HCT116 (cell line): Measurements from ENCODE around the gene SNX19. TPM values are rescaled to one million over a fixed set of nuclear protein-coding genes. Genes with fewer than 3 reads are reported as not detected.

ENCODE experiments used
- ATAC-seq: fragments of 200-7000 bp; cut with Tn5 transposase; 2 replicates; pipeline ENCODE4 v1.9.1; 2020; ENCODE audit warnings: mild to moderate bottlenecking, moderate library complexity
- BruUV-seq: library from RNA; stranded (reverse); fragments of 400-500 nt; replicated peaks from 2 replicates; lab custom pipeline; 2021; lab: Mats Ljungman, UMichigan
- CTCF ChIA-PET: fragments of 300-600 bp; sonication (Branson Sonifier 250); formaldehyde crosslinking; loops from one replicate; lab custom pipeline; 2021; ENCODE audit warnings: antibody characterized with exemption; lab: Charles Lee
- POLR2A ChIA-PET: fragments of 300-600, 350-600 bp; sonication (Branson Sonifier 250); formaldehyde crosslinking; loops from one replicate; lab custom pipeline; 2021; ENCODE audit warnings: antibody characterized with exemption; lab: Charles Lee
- RAD21 ChIA-PET, 2 experiments: fragments of 300-600 bp; sonication (Branson Sonifier 250); formaldehyde crosslinking; loops; one replicate each; lab custom pipeline; 2023; ENCODE audit warnings: low total read pairs in 2 of 2; ENCODE audit not compliant: uncharacterized antibody in 2 of 2, unreplicated experiment in 2 of 2, low non-redundant PET in 1 of 2; lab: Charles Lee
- DNase-seq: peaks from one replicate; pipeline ENCODE4 v3.0.0-alpha.2; 2010; ENCODE audit warnings: low read depth, low spot score
- H2AFZ ChIP-seq: fragments of 200-600 bp; shearing (Covaris generic), sonication (generic); 2 replicates; pipeline ENCODE4 v1.6.1; 2017; ENCODE audit warnings: low read depth, mixed run types, mixed read lengths, antibody characterized with exemption, low read length; ENCODE audit not compliant: poor library complexity, severe bottlenecking
- H3K27ac ChIP-seq: 2 replicates; pipeline ENCODE4 v1.5.1; 2012; ENCODE audit warnings: low read depth, low read length
- H3K27me3 ChIP-seq: fragments of 200-600 bp; sonication (generic); 2 replicates; pipeline ENCODE4 v1.6.1; 2016; ENCODE audit warnings: mixed run types, low read length, mixed read lengths; ENCODE audit not compliant: insufficient read depth
- H3K36me3 ChIP-seq, 2 experiments: fragments of 200-500 bp in 1 of 2; fragments of 200-600 bp in 1 of 2; sonication (Bioruptor generic) in 1 of 2; sonication (generic) in 1 of 2; 2 replicates each; pipeline versions ENCODE4 v1.5.1 to v1.6.1; 2014 to 2016; ENCODE audit warnings: low read length in 2 of 2, inconsistent platforms in 1 of 2, mixed read lengths in 1 of 2, mixed run types in 1 of 2; ENCODE audit not compliant: insufficient read depth in 2 of 2, control insufficient read depth in 1 of 2
- H3K4me1 ChIP-seq, 2 experiments: fragments of 200-600 bp in 1 of 2; sonication (generic) in 1 of 2; 2 replicates each; pipeline versions ENCODE4 v1.5.1 to v1.6.1; 2012 to 2017; ENCODE audit warnings: low read length in 2 of 2, inconsistent platforms in 1 of 2, mild to moderate bottlenecking in 1 of 2, mixed read lengths in 1 of 2, mixed run types in 1 of 2, moderate library complexity in 1 of 2; ENCODE audit not compliant: insufficient read depth in 2 of 2, control insufficient read depth in 1 of 2
- H3K4me2 ChIP-seq: fragments of 200-600 bp; sonication (generic); 2 replicates; pipeline ENCODE4 v1.6.1; 2017; ENCODE audit warnings: mixed run types, low read length, mixed read lengths
- H3K4me3 ChIP-seq, 2 experiments: fragments of 200-600 bp in 1 of 2; sonication (generic) in 1 of 2; replicated peaks in 1 of 2; 2 replicates each; pipeline ENCODE4 v1.5.1; 2011 to 2016; ENCODE audit warnings: low read length in 2 of 2, control low read depth in 1 of 2, low read depth in 1 of 2, mild to moderate bottlenecking in 1 of 2, mixed read lengths in 1 of 2, mixed run types in 1 of 2
- H3K79me2 ChIP-seq: fragments of 200-600 bp; sonication (generic); 2 replicates; pipeline ENCODE4 v1.6.1; 2017; ENCODE audit warnings: mild to moderate bottlenecking, mixed run types, low read length, moderate library complexity, mixed read lengths; ENCODE audit not compliant: insufficient read depth
- H3K9ac ChIP-seq: fragments of 200-600 bp; sonication (generic); 2 replicates; pipeline ENCODE4 v1.6.1; 2016; ENCODE audit warnings: low read length, mixed read lengths
- H3K9me2 ChIP-seq: fragments of 200-600 bp; sonication (generic), shearing (Covaris generic); 2 replicates; pipeline ENCODE4 v1.6.1; 2017; ENCODE audit warnings: mixed run types, mild to moderate bottlenecking, moderate library complexity; ENCODE audit not compliant: insufficient read depth
- H3K9me3 ChIP-seq, 2 experiments: fragments of 200-500 bp in 1 of 2; fragments of 200-600 bp in 1 of 2; sonication (Bioruptor generic) in 1 of 2; sonication (generic) in 1 of 2; 2 replicates each; pipeline ENCODE4 v1.6.1; 2014 to 2017; ENCODE audit warnings: low read length in 2 of 2, mixed read lengths in 2 of 2, inconsistent platforms in 1 of 2, low read depth in 1 of 2, mild to moderate bottlenecking in 1 of 2, mixed run types in 1 of 2, moderate library complexity in 1 of 2; ENCODE audit not compliant: control insufficient read depth in 1 of 2, insufficient read depth in 1 of 2
- H4K20me1 ChIP-seq: fragments of 200-600 bp; sonication (generic), shearing (Covaris generic); 2 replicates; pipeline ENCODE4 v1.6.1; 2017; ENCODE audit warnings: mixed run types, mild to moderate bottlenecking, moderate library complexity; ENCODE audit not compliant: insufficient read depth
- CEBPB ChIP-seq: IDR thresholded peaks from 2 replicates; pipeline ENCODE4 v1.6.1; 2012; ENCODE audit warnings: low read depth
- CTCF ChIP-seq, 3 experiments: fragments of 200-600 bp in 1 of 3; sonication (generic) in 1 of 3; IDR thresholded peaks in 2 of 3; conservative IDR thresholded peaks in 1 of 3; 2 replicates each; pipeline ENCODE4 v1.5.1; 2012 to 2017; ENCODE audit warnings: low read depth in 2 of 3, low read length in 2 of 3, antibody characterized with exemption in 1 of 3, borderline replicate concordance in 1 of 3, control low read depth in 1 of 3, mild to moderate bottlenecking in 1 of 3, mixed read lengths in 1 of 3, mixed run types in 1 of 3, moderate library complexity in 1 of 3; ENCODE audit not compliant: insufficient read depth in 1 of 3
- ELF1 ChIP-seq: IDR thresholded peaks from 2 replicates; pipeline ENCODE4 v1.6.1; 2012; ENCODE audit warnings: low read depth, borderline replicate concordance
- EZH2 ChIP-seq: fragments of 200-600 bp; sonication (generic); IDR thresholded peaks from 2 replicates; pipeline ENCODE4 v1.6.1; 2017; ENCODE audit warnings: antibody characterized with exemption, mixed run types
- EZH2phosphoT487 ChIP-seq: fragments of 200-600 bp; IDR thresholded peaks from 2 replicates; pipeline ENCODE4 v1.6.1; 2018; ENCODE audit warnings: antibody characterized with exemption, borderline replicate concordance
- FOSL1 ChIP-seq: IDR thresholded peaks from 2 replicates; pipeline ENCODE4 v1.6.1; 2012; ENCODE audit warnings: low read depth
- POLR2A ChIP-seq: IDR thresholded peaks from 2 replicates; pipeline ENCODE4 v1.7.0; 2011; ENCODE audit warnings: borderline replicate concordance; ENCODE audit not compliant: insufficient read depth, insufficient read length; ENCODE audit errors: extremely low read depth
- POLR2AphosphoS5 ChIP-seq: IDR thresholded peaks from 2 replicates; pipeline ENCODE4 v1.6.1; 2011; ENCODE audit warnings: mild to moderate bottlenecking, low read depth, low read length, moderate library complexity
- RAD21 ChIP-seq: IDR thresholded peaks from 2 replicates; pipeline ENCODE4 v1.6.1; 2012; ENCODE audit warnings: low read depth, mild to moderate bottlenecking
- REST ChIP-seq: IDR thresholded peaks from 2 replicates; pipeline ENCODE4 v1.6.1; 2012; ENCODE audit warnings: low read depth
- SIN3A ChIP-seq: IDR thresholded peaks from 2 replicates; pipeline ENCODE4 v1.6.1; 2012; ENCODE audit warnings: low read depth
- SP1 ChIP-seq: IDR thresholded peaks from 2 replicates; pipeline ENCODE4 v1.6.1; 2012; ENCODE audit warnings: low read depth
- SRF ChIP-seq: IDR thresholded peaks from 2 replicates; pipeline ENCODE4 v1.6.1; 2012; ENCODE audit warnings: low read depth
- TCF7L2 ChIP-seq: IDR thresholded peaks from 2 replicates; pipeline ENCODE4 v1.7.0; 2011; ENCODE audit warnings: borderline replicate concordance, inconsistent platforms; ENCODE audit not compliant: insufficient read depth, insufficient read length; ENCODE audit errors: extremely low read depth
- ZFX ChIP-seq: fragments of 450-650 bp; IDR thresholded peaks from 2 replicates; pipeline ENCODE4 v1.6.1; 2017
- intact Hi-C: fragments of 100-400 bp; cut with micrococcal nuclease; formaldehyde crosslinking; loops from 2 replicates; pipeline ENCODE4 v1.10.0; 2022
- total RNA-seq: library from RNA; stranded (reverse); gene quantifications from one replicate; pipeline ENCODE4 v1.2.1, GENCODE V29; 2021; ENCODE audit not compliant: unreplicated experiment
- TF ChIP-seq, protein P1 (sequence below): IDR thresholded peaks from 2 replicates; pipeline ENCODE4 v1.6.1; 2012
- TF ChIP-seq, protein P2 (sequence below): IDR thresholded peaks from 2 replicates; pipeline ENCODE4 v1.6.1; 2012
- TF ChIP-seq, protein P3 (sequence below): IDR thresholded peaks from 2 replicates; pipeline ENCODE4 v1.6.1; 2011; ENCODE audit warnings: mild to moderate bottlenecking, low read length, moderate library complexity; ENCODE audit not compliant: insufficient replicate concordance; ENCODE audit errors: extremely low read depth

Gene SNX19
- total RNA-seq, 1 experiment from 2014 or later: 25.2 TPM

DNA sequence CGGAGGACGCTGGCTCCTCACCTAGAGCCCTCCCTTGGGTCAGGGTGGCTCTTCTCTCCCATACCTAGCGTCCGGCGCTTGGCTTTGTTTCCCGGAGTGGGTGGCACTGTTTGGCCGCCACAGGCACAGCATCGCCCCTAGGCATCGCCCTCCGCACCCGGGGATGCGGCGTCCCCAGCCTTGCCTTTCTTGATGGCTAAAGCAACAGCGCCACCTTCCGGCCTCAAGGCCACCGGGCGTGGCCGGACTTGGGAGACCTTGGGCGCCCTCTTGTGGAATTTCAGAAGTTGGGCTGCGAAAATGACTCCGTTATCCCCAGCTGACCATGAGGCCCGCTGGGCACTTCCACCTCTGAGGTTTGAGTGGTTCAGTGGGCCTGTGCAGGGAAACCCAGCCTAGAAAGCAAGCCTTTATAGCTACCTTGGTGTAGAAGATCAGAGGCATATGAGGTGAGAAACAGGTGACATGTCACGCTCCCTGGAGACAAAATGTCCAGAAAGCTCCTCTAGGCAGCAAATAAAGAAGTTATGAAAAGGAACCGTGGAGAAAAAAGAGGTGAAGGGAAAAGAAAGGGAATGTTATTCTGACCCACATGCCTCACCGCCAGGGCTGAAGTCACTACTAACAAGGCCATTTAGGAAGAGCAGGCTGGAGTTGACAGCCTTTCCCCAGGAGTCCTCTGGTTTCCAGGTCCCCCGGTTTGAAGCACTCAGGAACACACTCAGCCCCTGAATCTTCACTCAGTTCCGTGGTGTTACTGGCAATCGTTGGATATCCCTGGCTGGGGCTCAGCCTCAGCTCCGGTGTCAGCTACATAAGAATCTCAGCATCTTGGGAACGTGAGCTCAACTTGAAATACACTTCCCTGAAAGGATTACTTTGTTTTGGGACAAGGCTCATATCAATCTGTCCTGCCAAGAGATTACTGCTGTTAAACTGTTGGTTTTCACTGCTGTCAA, 54.1 kb downstream of the SNX19 start:
- no peak overlapping the region for H3K9ac ChIP-seq
- ChIA-PET CTCF (interaction anchor here (0.8 to 7.2 kb wide), 19 partner anchors 10 to 649 kb away, joined by 3 to 150 read pairs (median 4); partner anchors contain the start of genes ADAMTS15 and SNX19), RAD21 (interaction anchor here (1.0 to 3.6 kb wide), 3 partner anchors 427 to 431 kb away, joined by 4 to 12 read pairs (median 6); no protein-coding TSS in a partner anchor), POLR2A (interaction anchor here (1.0 kb wide), 1 partner anchor 431 kb away, joined by 3 read pairs; no protein-coding TSS in a partner anchor)
- intact Hi-C loops: loop anchor here (1.0 kb wide), 3 partner anchors 32 to 649 kb away; no protein-coding TSS in a partner anchor
- ATAC-seq (peak; percentile 94), DNase-seq (peak; percentile 90)
- no peak overlapping the region for H3K4me2 ChIP-seq
- H3K4me3 ChIP-seq: no peak overlapping the region
- H3K36me3 ChIP-seq: no peaks in the 10 kb centered on the region
- BruUV-seq: no TSS peak
- no peaks in the 10 kb centered on the region for H3K9me3 ChIP-seq
- H3K9me2 ChIP-seq: no peaks in the 10 kb centered on the region
- no peaks in the 10 kb centered on the region for H3K79me2 ChIP-seq
- H4K20me1 ChIP-seq: no peaks in the 10 kb centered on the region
- no peaks in the 10 kb centered on the region for H3K27me3 ChIP-seq
- H3K27ac ChIP-seq: no peak overlapping the region
- no peaks in the 10 kb centered on the region for H3K4me1 ChIP-seq
- no peak overlapping the region for H2AFZ ChIP-seq
- TF ChIP-seq CEBPB (no peak), ZFX (no peak), CTCF (IDR thresholded peaks at IDR 0.05 in 2 of 3, conservative IDR thresholded peaks at IDR 0.05 in 1 of 3; ENCODE audit: borderline replicate concordance in 1 of 3, insufficient read depth in 1 of 3, low read depth in 2 of 3, low read length in 2 of 3) (peak; percentile 99 to 100 (median 99)), RAD21 (peak; percentile 100), FOSL1 (no peak), EZH2 (no peak), POLR2A (no peak), POLR2AphosphoS5 (no peak), REST (no peak), EZH2phosphoT487 (no peak), SIN3A (no peak), TCF7L2 (no peak), ELF1 (no peak), SRF (no peak), SP1 (no peak)
- TF ChIP-seq, protein P1, sequence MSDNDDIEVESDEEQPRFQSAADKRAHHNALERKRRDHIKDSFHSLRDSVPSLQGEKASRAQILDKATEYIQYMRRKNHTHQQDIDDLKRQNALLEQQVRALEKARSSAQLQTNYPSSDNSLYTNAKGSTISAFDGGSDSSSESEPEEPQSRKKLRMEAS: no peak
- TF ChIP-seq, protein P2, sequence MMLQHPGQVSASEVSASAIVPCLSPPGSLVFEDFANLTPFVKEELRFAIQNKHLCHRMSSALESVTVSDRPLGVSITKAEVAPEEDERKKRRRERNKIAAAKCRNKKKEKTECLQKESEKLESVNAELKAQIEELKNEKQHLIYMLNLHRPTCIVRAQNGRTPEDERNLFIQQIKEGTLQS: no peak
- TF ChIP-seq, protein P3, sequence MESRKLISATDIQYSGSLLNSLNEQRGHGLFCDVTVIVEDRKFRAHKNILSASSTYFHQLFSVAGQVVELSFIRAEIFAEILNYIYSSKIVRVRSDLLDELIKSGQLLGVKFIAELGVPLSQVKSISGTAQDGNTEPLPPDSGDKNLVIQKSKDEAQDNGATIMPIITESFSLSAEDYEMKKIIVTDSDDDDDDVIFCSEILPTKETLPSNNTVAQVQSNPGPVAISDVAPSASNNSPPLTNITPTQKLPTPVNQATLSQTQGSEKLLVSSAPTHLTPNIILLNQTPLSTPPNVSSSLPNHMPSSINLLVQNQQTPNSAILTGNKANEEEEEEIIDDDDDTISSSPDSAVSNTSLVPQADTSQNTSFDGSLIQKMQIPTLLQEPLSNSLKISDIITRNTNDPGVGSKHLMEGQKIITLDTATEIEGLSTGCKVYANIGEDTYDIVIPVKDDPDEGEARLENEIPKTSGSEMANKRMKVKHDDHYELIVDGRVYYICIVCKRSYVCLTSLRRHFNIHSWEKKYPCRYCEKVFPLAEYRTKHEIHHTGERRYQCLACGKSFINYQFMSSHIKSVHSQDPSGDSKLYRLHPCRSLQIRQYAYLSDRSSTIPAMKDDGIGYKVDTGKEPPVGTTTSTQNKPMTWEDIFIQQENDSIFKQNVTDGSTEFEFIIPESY: no peak
